Gastroesophageal sphincter (tissue), 3 donors: ENCODE data around the gene MAP4K1.

Experiments used
- CTCF ChIP-seq, 4 experiments: fragments of 200-600 bp in 2 of 4; fragments of 450-650 bp in 2 of 4; sonication (generic) in 1 of 4; IDR thresholded peaks; one replicate each; pipeline ENCODE4 v1.5.1; 2017 to 2019; ENCODE audit warnings: antibody characterized with exemption in 4 of 4, mild to moderate bottlenecking in 2 of 4, moderate library complexity in 2 of 4
- EP300 ChIP-seq: sonication (generic); formaldehyde crosslinking; IDR thresholded peaks from one replicate; pipeline ENCODE4 v1.6.1; 2017; ENCODE audit warnings: antibody characterized with exemption, mild to moderate bottlenecking

- TF ChIP-seq CTCF (IDR thresholded peaks at IDR 0.05) (no peak), EP300 (no peak)
Measured at GRCh38 chr19:38665219-38665931, 47.6 kb upstream of the MAP4K1 start.
